ENCODE data around the gene DNLZ.

GRCh38 chr9:136380381-136380780 lies 16.8 kb upstream of the DNLZ start:
- TF ChIP-seq, protein P1, sequence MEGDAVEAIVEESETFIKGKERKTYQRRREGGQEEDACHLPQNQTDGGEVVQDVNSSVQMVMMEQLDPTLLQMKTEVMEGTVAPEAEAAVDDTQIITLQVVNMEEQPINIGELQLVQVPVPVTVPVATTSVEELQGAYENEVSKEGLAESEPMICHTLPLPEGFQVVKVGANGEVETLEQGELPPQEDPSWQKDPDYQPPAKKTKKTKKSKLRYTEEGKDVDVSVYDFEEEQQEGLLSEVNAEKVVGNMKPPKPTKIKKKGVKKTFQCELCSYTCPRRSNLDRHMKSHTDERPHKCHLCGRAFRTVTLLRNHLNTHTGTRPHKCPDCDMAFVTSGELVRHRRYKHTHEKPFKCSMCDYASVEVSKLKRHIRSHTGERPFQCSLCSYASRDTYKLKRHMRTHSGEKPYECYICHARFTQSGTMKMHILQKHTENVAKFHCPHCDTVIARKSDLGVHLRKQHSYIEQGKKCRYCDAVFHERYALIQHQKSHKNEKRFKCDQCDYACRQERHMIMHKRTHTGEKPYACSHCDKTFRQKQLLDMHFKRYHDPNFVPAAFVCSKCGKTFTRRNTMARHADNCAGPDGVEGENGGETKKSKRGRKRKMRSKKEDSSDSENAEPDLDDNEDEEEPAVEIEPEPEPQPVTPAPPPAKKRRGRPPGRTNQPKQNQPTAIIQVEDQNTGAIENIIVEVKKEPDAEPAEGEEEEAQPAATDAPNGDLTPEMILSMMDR (conservative IDR thresholded peaks at IDR 0.05 in 1 of 2, IDR thresholded peaks at IDR 0.05 in 1 of 2; ENCODE audit: low read depth in 1 of 2, low read length in 2 of 2) = no peak
- TF ChIP-seq EZH2 (IDR thresholded peaks at IDR 0.05; ENCODE audit: low read length, missing control alignments) = no peak

Measured in fibroblast of lung (primary cell).